Mesenchymal stem cell (in vitro differentiated cells and primary cell): ENCODE measurements around the gene KIF20A. TPM values are rescaled to one million over a fixed set of nuclear protein-coding genes. Genes with fewer than 3 reads are reported as not detected.

Experiments used
- DNase-seq: peaks from one replicate; pipeline ENCODE4 v3.0.0-alpha.2; 2013
- H2AFZ ChIP-seq: one replicate; pipeline ENCODE4 v1.6.1; 2013; ENCODE audit warnings: low read depth, mild to moderate bottlenecking, control low read depth, inconsistent platforms, low read length, moderate library complexity
- H2AK5ac ChIP-seq: 2 replicates; pipeline ENCODE4 v1.6.1; 2013; ENCODE audit warnings: low read length, moderate library complexity, mild to moderate bottlenecking, inconsistent platforms; ENCODE audit not compliant: severe bottlenecking
- H2BK120ac ChIP-seq: one replicate; pipeline ENCODE4 v1.6.1; 2013; ENCODE audit warnings: low read depth, mild to moderate bottlenecking, inconsistent platforms, low read length, moderate library complexity
- H2BK12ac ChIP-seq, 2 experiments: one replicate each; pipeline ENCODE4 v1.6.1; 2013; ENCODE audit warnings: inconsistent platforms in 2 of 2, low read length in 2 of 2, mild to moderate bottlenecking in 2 of 2, moderate library complexity in 2 of 2, control low read depth in 1 of 2
- H2BK15ac ChIP-seq: one replicate; pipeline ENCODE4 v1.6.1; 2013; ENCODE audit warnings: mild to moderate bottlenecking, low read depth, inconsistent platforms; ENCODE audit not compliant: poor library complexity, severe bottlenecking
- H2BK5ac ChIP-seq: 2 replicates; pipeline ENCODE4 v1.6.1; 2013; ENCODE audit warnings: low read depth, mild to moderate bottlenecking, low read length, control low read depth, inconsistent platforms; ENCODE audit not compliant: poor library complexity, severe bottlenecking
- H3K14ac ChIP-seq, 2 experiments: one replicate each; pipeline ENCODE4 v1.6.1; 2013; ENCODE audit warnings: inconsistent platforms in 2 of 2, low read length in 2 of 2, control low read depth in 1 of 2, mild to moderate bottlenecking in 1 of 2, moderate library complexity in 1 of 2
- H3K18ac ChIP-seq, 2 experiments: one replicate each; pipeline ENCODE4 v1.6.1; 2013; ENCODE audit warnings: inconsistent platforms in 2 of 2, low read length in 2 of 2, control low read depth in 1 of 2, low read depth in 1 of 2, mild to moderate bottlenecking in 1 of 2
- H3K23ac ChIP-seq, 2 experiments: one replicate each; pipeline ENCODE4 v1.6.1; 2013; ENCODE audit warnings: inconsistent platforms in 2 of 2, low read length in 2 of 2, mild to moderate bottlenecking in 2 of 2, moderate library complexity in 2 of 2, control low read depth in 1 of 2
- H3K27ac ChIP-seq: 2 replicates; pipeline ENCODE4 v1.5.1; 2013; ENCODE audit warnings: mild to moderate bottlenecking, moderate library complexity, low read length, control low read depth, inconsistent platforms; ENCODE audit not compliant: poor library complexity, severe bottlenecking
- H3K27me3 ChIP-seq, 2 experiments: 2 replicates each; pipeline versions ENCODE4 v1.6.1 to v1.7.0; 2013; ENCODE audit warnings: low read length in 2 of 2, mild to moderate bottlenecking in 2 of 2, moderate library complexity in 2 of 2, control low read depth in 1 of 2, inconsistent platforms in 1 of 2; ENCODE audit not compliant: control insufficient read depth in 1 of 2, insufficient read depth in 1 of 2
- H3K36me3 ChIP-seq, 2 experiments: 2 replicates each; pipeline versions ENCODE4 v1.6.1 to v1.7.0; 2013; ENCODE audit warnings: low read length in 2 of 2, control low read depth in 1 of 2, inconsistent platforms in 1 of 2, low read depth in 1 of 2, mild to moderate bottlenecking in 1 of 2; ENCODE audit not compliant: insufficient read depth in 2 of 2, control insufficient read depth in 1 of 2
- H3K4ac ChIP-seq, 2 experiments: one replicate each; pipeline ENCODE4 v1.6.1; 2013; ENCODE audit warnings: inconsistent platforms in 2 of 2, low read length in 2 of 2, mild to moderate bottlenecking in 2 of 2, moderate library complexity in 2 of 2, control low read depth in 1 of 2, low read depth in 1 of 2
- H3K4me1 ChIP-seq: 2 replicates; pipeline ENCODE4 v1.6.1; 2013; ENCODE audit warnings: low read depth, low read length, control low read depth; ENCODE audit not compliant: control insufficient read depth, insufficient read depth
- H3K4me2 ChIP-seq: 2 replicates; pipeline ENCODE4 v1.6.1; 2013; ENCODE audit warnings: low read length, mild to moderate bottlenecking, inconsistent platforms; ENCODE audit not compliant: poor library complexity, severe bottlenecking
- H3K4me3 ChIP-seq, 2 experiments: 2 replicates each; pipeline versions ENCODE4 v1.5.1 to v1.7.0; 2013; ENCODE audit warnings: low read length in 2 of 2, mild to moderate bottlenecking in 2 of 2, control low read depth in 1 of 2, low read depth in 1 of 2; ENCODE audit not compliant: insufficient read depth in 1 of 2
- H3K79me1 ChIP-seq: replicated peaks from 2 replicates; pipeline ENCODE4 v1.6.1; 2013; ENCODE audit warnings: mild to moderate bottlenecking, control low read depth, low read length, inconsistent platforms; ENCODE audit not compliant: poor library complexity, severe bottlenecking
- H3K9ac ChIP-seq: 2 replicates; pipeline ENCODE4 v1.7.0; 2013; ENCODE audit warnings: mild to moderate bottlenecking, low read length, moderate library complexity
- H3K9me3 ChIP-seq: 2 replicates; pipeline ENCODE4 v1.7.0; 2013; ENCODE audit warnings: mild to moderate bottlenecking, low read length; ENCODE audit not compliant: control insufficient read depth
- H4K8ac ChIP-seq: one replicate; pipeline ENCODE4 v1.6.1; 2013; ENCODE audit warnings: inconsistent platforms, mild to moderate bottlenecking, low read length, moderate library complexity
- H4K91ac ChIP-seq: one replicate; pipeline ENCODE4 v1.6.1; 2013; ENCODE audit warnings: mild to moderate bottlenecking, low read length, inconsistent platforms
- WGBS: methylation state at CpG from one replicate; pipeline ENCODE4 v1.1.7; 2013; ENCODE audit warnings: mixed read lengths; 5-methylcytosine and 5-hydroxymethylcytosine counted together
- polyA plus RNA-seq, 2 experiments: library from polyadenylated mRNA; stranded (reverse); fragments of 200-250 nt; gene quantifications; one replicate each; pipeline ENCODE4 v1.2.3, GENCODE V29; 2013

Gene KIF20A
- polyA plus RNA-seq (2013, experiment 1 of 2) = 5.5 TPM
- polyA plus RNA-seq (2013, experiment 2 of 2) = 5.5 TPM

- Histone ChIP-seq H2AK5ac (no peak within 1 kb of the TSS), H3K4ac (peak within 1 kb of the TSS; percentile 55 to 84), H3K27ac (peak within 1 kb of the TSS; percentile 91), H2BK5ac (peak within 1 kb of the TSS; percentile 75), H2BK12ac (no peak within 1 kb of the TSS), H2BK120ac (no peak within 1 kb of the TSS), H4K91ac (peak within 1 kb of the TSS; percentile 11), H3K36me3 (peaks cover 22 to 48% of the 10 kb centered on the region in 2 experiments), H3K4me1 (peaks cover 10% of the 10 kb centered on the region), H3K79me1 (peaks cover 31% of the 10 kb centered on the region), H3K4me3 (peak within 1 kb of the TSS; percentile 76 to 97), H3K18ac (peak within 1 kb of the TSS; percentile 73 to 82), H3K4me2 (peak within 1 kb of the TSS; percentile 98), H3K14ac (no peak within 1 kb of the TSS), H3K27me3 (no peaks in the 10 kb centered on the region), H3K9me3 (no peaks in the 10 kb centered on the region), H4K8ac (peak within 1 kb of the TSS; percentile 27), H2BK15ac (no peak within 1 kb of the TSS), H2AFZ (peak within 1 kb of the TSS; percentile 82), H3K9ac (peak within 1 kb of the TSS; percentile 97), H3K23ac (peak within 1 kb of the TSS in 1 of 2 experiments; percentile 77)
- peak; percentile 97 for DNase-seq
- WGBS = under 1% methylated on average over 38 of the region's 41 CpGs
Measured at GRCh38 chr5:138178516-138179276, at the start of gene KIF20A, which contains the start of gene BRD8. Gene KIF20A, plus strand, starts transcription at chr5:138179112. Its CDS starts 569 bp downstream, at chr5:138179681. Gene BRD8, minus strand, starts transcription at chr5:138178630. Its CDS starts 16 bp downstream, at chr5:138178614.

GRCh38 chr5:138129347-138129746, 49.6 kb upstream of the KIF20A start:
- H2AK5ac ChIP-seq = no peak overlapping the region
- no peak overlapping the region for H3K18ac ChIP-seq
- no peak overlapping the region for H4K91ac ChIP-seq
- no peak overlapping the region for H2BK5ac ChIP-seq
- no peaks in the 10 kb centered on the region for H3K9me3 ChIP-seq
- no peak overlapping the region for H2BK120ac ChIP-seq
- H3K4me2 ChIP-seq = no peak overlapping the region
- H3K36me3 ChIP-seq = no peaks in the 10 kb centered on the region
- H2BK15ac ChIP-seq = no peak overlapping the region
- no peaks in the 10 kb centered on the region for H3K4me1 ChIP-seq
- H2AFZ ChIP-seq = no peak overlapping the region
- WGBS = 96% methylated on average over 6 of the region's 6 CpGs
- H3K27me3 ChIP-seq = no peaks in the 10 kb centered on the region
- H3K79me1 ChIP-seq = no peaks in the 10 kb centered on the region
- no peak overlapping the region for H2BK12ac ChIP-seq
- no peak overlapping the region for H3K4me3 ChIP-seq
- no peak overlapping the region for H4K8ac ChIP-seq
- H3K14ac ChIP-seq = no peak overlapping the region
- no peak overlapping the region for H3K9ac ChIP-seq
- no peak overlapping the region for H3K27ac ChIP-seq
- H3K4ac ChIP-seq = no peak overlapping the region
- no peak for DNase-seq
- H3K23ac ChIP-seq = no peak overlapping the region

- WGBS = 78% methylated on average over 4 of the region's 7 CpGs
- no peaks in the 10 kb centered on the region for H3K79me1 ChIP-seq
Measured at GRCh38 chr5:138132543-138132942, 46.4 kb upstream of the KIF20A start.

GRCh38 chr5:138138949-138139780, 39.7 kb upstream of the KIF20A start, which contains the start of gene NME5:
Gene NME5, minus strand, starts transcription at chr5:138139428. Its CDS starts 648 bp downstream, at chr5:138138780.
- H3K18ac ChIP-seq = no peak within 1 kb of the TSS
- H3K4me2 ChIP-seq = peak within 1 kb of the TSS; percentile 62
- no peaks in the 10 kb centered on the region for H3K27me3 ChIP-seq
- no peak within 1 kb of the TSS for H2BK12ac ChIP-seq
- peak within 1 kb of the TSS; percentile 82 for H3K9ac ChIP-seq
- 12% methylated on average over 31 of the region's 31 CpGs for WGBS
- no peak within 1 kb of the TSS for H4K91ac ChIP-seq
- H3K14ac ChIP-seq = no peak within 1 kb of the TSS
- H3K4ac ChIP-seq = no peak within 1 kb of the TSS
- no peak within 1 kb of the TSS for H3K23ac ChIP-seq
- no peak within 1 kb of the TSS for H2BK5ac ChIP-seq
- peak; percentile 63 for DNase-seq
- H2AFZ ChIP-seq = peak within 1 kb of the TSS; percentile 84
- no peak within 1 kb of the TSS for H2BK120ac ChIP-seq
- no peak within 1 kb of the TSS for H2AK5ac ChIP-seq
- no peak within 1 kb of the TSS for H3K27ac ChIP-seq
- H4K8ac ChIP-seq = peak within 1 kb of the TSS; percentile 69
- no peaks in the 10 kb centered on the region for H3K79me1 ChIP-seq
- H3K9me3 ChIP-seq = no peaks in the 10 kb centered on the region
- H3K4me1 ChIP-seq = no peaks in the 10 kb centered on the region
- no peaks in the 10 kb centered on the region for H3K36me3 ChIP-seq
- H2BK15ac ChIP-seq = no peak within 1 kb of the TSS
- peak within 1 kb of the TSS; percentile 60 to 81 for H3K4me3 ChIP-seq

More at GRCh38 chr5:138132543-138132942, 46.4 kb upstream of the KIF20A start:
- Histone ChIP-seq H3K9me3 (no peaks in the 10 kb centered on the region), H2BK120ac (no peak overlapping the region), H3K27me3 (no peaks in the 10 kb centered on the region), H3K4ac (no peak overlapping the region), H3K36me3 (no peaks in the 10 kb centered on the region), H3K14ac (no peak overlapping the region), H4K91ac (no peak overlapping the region), H2AFZ (no peak overlapping the region), H3K4me2 (no peak overlapping the region), H3K4me1 (no peaks in the 10 kb centered on the region), H3K4me3 (no peak overlapping the region), H2BK12ac (no peak overlapping the region), H4K8ac (no peak overlapping the region), H3K9ac (peak overlapping the region; percentile 47), H2AK5ac (no peak overlapping the region), H2BK5ac (no peak overlapping the region), H3K18ac (no peak overlapping the region), H3K27ac (no peak overlapping the region), H3K23ac (no peak overlapping the region), H2BK15ac (no peak overlapping the region)
- no peak for DNase-seq
